ENCODE results near the gene NEUROG2.
A peak's percentile ranks its signal among the peaks of the same experiment; 100 is the strongest.

NEUROG2 gene

DNA sequence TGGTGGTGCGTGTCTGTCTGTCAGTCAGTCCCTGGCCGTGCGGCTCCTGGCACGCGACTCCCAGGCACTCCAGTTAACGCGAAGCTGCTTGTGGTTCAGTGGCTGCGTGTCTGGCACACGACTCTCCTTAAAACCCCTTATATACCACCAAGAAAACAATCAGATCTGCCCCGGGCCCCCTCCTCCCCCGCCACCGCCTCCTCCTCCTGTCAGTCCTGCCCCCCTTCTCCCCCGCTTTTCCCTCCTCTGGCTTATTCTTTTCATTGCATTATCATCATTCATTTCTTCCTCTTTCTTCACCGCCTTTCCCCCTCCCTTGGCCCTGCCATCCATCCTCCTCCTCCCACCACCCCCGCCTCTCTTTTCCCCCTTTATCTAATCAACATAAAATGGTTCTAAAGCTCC lies at the start of gene NEUROG2:
TSS of gene NEUROG2 (minus strand) at position 115 of the 405 bp plus-strand sequence. CDS start 705 bp downstream, outside the sequence.
- DNase-seq (ENCODE audit: low read depth) = peak; percentile 66
- TF ChIP-seq POLR2A (IDR thresholded peaks at IDR 0.05; ENCODE audit: extremely low read depth, insufficient read length) (no peak), MYC (IDR thresholded peaks at IDR 0.05; ENCODE audit: low read depth, low read length) (no peak)
- TF ChIP-seq, protein P1, sequence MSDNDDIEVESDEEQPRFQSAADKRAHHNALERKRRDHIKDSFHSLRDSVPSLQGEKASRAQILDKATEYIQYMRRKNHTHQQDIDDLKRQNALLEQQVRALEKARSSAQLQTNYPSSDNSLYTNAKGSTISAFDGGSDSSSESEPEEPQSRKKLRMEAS (IDR thresholded peaks at IDR 0.05; ENCODE audit: low read depth, low read length) = no peak
- TF ChIP-seq, protein P2, sequence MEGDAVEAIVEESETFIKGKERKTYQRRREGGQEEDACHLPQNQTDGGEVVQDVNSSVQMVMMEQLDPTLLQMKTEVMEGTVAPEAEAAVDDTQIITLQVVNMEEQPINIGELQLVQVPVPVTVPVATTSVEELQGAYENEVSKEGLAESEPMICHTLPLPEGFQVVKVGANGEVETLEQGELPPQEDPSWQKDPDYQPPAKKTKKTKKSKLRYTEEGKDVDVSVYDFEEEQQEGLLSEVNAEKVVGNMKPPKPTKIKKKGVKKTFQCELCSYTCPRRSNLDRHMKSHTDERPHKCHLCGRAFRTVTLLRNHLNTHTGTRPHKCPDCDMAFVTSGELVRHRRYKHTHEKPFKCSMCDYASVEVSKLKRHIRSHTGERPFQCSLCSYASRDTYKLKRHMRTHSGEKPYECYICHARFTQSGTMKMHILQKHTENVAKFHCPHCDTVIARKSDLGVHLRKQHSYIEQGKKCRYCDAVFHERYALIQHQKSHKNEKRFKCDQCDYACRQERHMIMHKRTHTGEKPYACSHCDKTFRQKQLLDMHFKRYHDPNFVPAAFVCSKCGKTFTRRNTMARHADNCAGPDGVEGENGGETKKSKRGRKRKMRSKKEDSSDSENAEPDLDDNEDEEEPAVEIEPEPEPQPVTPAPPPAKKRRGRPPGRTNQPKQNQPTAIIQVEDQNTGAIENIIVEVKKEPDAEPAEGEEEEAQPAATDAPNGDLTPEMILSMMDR (IDR thresholded peaks at IDR 0.05; ENCODE audit: low read depth, low read length) = no peak

DNA sequence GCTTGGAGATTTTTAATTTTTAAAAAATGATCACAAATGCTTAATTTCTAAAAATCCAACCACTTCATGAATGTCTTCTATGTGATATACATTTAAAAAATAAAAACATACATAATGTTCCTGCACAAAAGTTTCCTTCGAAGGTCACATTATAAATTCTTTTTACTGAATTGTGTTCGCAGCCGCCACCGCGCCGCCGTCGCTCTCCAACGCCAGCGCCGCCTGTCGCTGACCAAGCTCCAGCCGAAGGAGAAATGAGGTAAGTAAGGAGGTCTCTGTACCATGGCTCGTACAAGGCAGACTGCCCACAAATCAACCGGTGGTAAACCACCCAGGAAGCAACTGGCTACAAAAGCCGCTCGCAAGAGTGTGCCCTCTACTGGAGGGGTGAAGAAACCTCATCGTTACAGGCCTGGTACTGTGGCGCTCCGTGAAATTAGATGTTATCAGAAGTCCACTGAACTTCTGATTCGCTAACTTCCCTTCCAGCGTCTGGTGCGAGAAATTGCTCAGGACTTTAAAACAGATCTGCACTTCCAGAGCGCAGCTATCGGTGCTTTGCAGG lies 48.8 kb upstream of the NEUROG2 start:
- TF ChIP-seq POLR2A (IDR thresholded peaks at IDR 0.05; ENCODE audit: extremely low read depth, insufficient read length) = no peak
- TF ChIP-seq, protein P2 (IDR thresholded peaks at IDR 0.05; ENCODE audit: low read depth, low read length) = peak; percentile 8
- H3K4me3 ChIP-seq (ENCODE audit: low read depth, low read length) = no peak overlapping the region
- no peak for DNase-seq (ENCODE audit: low read depth)

More for the DNA sequence above, at the start of gene NEUROG2:
- peak within 1 kb of the TSS; percentile 54 for H3K4me3 ChIP-seq (ENCODE audit: low read depth, low read length)

DNA sequence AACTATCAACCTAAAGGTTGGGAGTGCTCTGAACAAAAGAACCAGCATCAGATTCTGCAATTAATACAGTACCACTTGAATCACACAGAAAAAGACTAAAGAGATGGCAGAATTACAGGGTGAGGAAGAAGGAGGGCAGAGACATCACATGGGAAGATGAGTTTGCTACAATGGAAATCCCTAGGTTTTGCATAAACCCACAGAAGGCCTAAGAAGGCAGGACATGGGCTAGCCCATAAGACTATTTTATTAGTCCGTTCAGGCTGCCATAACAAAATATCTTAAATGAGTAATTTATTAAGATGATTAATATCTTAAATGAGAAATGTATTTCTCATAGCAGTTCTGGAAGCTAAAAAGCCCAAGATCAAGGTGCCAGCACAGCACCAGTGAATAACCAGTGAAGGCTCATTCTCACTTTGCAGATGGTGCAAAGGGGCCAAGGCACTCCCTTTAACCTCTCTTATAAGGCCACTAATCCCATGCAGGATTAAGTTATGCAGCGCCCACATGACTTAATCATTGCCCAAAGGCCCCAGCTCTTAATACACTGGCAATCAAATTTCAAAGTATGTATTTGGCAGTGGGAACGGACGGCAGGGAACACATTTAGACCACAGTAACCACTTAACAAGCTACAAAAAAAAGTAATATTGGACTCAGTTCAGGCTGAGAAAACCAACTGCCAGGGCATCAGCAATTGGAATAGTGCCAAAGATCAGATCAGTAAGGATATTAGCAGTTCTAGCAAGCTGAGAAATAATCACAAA lies 47.6 kb upstream of the NEUROG2 start:
- no peak for TF ChIP-seq MYC (IDR thresholded peaks at IDR 0.05; ENCODE audit: low read depth, low read length)
- TF ChIP-seq, protein P2 (IDR thresholded peaks at IDR 0.05; ENCODE audit: low read depth, low read length) = no peak
- TF ChIP-seq POLR2A (IDR thresholded peaks at IDR 0.05; ENCODE audit: extremely low read depth, insufficient read length) = no peak
- TF ChIP-seq, protein P1 (IDR thresholded peaks at IDR 0.05; ENCODE audit: low read depth, low read length) = no peak
- DNase-seq (ENCODE audit: low read depth) = no peak
- no peak overlapping the region for H3K4me3 ChIP-seq (ENCODE audit: low read depth, low read length)

DNA sequence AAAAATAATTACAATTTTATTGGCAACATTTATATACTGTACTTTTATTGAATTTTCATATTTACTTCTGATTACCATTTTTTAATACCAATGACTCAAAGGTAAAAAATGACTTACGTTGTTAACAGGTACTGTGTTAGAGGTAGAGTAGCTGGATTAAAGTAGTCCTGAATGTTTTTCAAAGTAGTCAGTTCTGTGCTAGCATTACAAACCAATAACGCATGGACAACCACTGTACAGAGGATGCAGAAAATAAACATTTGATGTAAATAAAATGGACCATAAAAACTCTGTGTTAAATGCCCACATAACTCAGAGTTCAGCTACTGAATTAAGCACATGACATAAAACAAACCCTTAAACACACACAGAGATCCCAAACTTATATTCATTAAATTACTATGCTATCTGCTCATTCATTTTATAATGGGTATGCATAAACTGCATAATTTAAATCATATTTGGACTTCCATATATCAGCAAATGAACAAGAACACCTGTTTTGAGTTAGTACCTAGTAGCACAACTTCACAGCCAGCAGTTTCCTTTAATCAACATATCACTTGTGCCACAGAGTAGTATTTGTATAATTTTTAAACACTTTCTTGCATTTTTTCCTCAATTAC lies 46.4 kb upstream of the NEUROG2 start:
- no peak overlapping the region for H3K4me3 ChIP-seq (ENCODE audit: low read depth, low read length)
- TF ChIP-seq MYC (IDR thresholded peaks at IDR 0.05; ENCODE audit: low read depth, low read length) (no peak), POLR2A (IDR thresholded peaks at IDR 0.05; ENCODE audit: extremely low read depth, insufficient read length) (no peak)
- TF ChIP-seq, protein P1 (IDR thresholded peaks at IDR 0.05; ENCODE audit: low read depth, low read length) = no peak
- TF ChIP-seq, protein P2 (IDR thresholded peaks at IDR 0.05; ENCODE audit: low read depth, low read length) = no peak
- no peak for DNase-seq (ENCODE audit: low read depth)

DNA sequence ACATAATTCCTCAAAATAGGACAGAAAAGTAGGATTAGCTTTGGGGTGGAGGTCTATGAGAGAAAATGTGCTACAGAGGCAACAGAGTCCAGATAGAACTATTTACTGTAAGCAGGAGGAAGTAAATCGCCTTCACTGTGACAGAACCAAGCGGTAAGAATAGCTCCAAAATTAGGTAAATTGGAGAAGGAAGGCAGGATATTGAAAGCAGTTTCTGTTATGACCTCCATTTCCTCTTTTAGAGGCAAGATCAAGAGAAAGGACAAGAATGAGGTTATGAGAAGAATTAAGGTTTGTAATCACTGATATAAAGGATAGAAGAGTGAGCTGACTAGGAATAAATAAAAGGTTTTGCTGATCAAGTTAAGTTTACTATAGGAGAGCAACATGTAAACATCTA lies 44.1 kb upstream of the NEUROG2 start:
- peak; percentile 7 for DNase-seq (ENCODE audit: low read depth)
- TF ChIP-seq, protein P2 (IDR thresholded peaks at IDR 0.05; ENCODE audit: low read depth, low read length) = no peak
- TF ChIP-seq POLR2A (IDR thresholded peaks at IDR 0.05; ENCODE audit: extremely low read depth, insufficient read length) (no peak), MYC (IDR thresholded peaks at IDR 0.05; ENCODE audit: low read depth, low read length) (no peak)
- TF ChIP-seq, protein P1 (IDR thresholded peaks at IDR 0.05; ENCODE audit: low read depth, low read length) = no peak
- H3K4me3 ChIP-seq (ENCODE audit: low read depth, low read length) = no peak overlapping the region
